Measurements from ENCODE around the gene PPIB.

DNA sequence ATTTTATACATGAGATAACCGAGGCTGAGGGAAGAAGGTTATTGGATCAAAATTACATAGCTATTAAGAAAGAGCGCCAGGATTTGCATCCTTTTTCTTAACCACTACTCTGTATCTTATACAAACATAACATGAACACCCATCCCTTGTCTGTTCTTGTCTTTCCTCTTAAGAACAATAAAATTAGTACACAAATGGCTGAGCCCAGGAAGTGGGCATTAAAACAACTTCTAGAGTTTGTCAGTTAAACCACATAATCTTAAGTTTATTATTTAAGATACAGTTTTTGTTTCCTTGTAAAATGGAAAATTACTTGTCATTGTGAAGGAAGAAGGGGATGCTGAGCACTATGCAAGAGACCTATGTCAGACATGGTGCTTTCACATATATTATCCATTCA lies 48.9 kb upstream of the PPIB start:
- TF ChIP-seq, protein P1, sequence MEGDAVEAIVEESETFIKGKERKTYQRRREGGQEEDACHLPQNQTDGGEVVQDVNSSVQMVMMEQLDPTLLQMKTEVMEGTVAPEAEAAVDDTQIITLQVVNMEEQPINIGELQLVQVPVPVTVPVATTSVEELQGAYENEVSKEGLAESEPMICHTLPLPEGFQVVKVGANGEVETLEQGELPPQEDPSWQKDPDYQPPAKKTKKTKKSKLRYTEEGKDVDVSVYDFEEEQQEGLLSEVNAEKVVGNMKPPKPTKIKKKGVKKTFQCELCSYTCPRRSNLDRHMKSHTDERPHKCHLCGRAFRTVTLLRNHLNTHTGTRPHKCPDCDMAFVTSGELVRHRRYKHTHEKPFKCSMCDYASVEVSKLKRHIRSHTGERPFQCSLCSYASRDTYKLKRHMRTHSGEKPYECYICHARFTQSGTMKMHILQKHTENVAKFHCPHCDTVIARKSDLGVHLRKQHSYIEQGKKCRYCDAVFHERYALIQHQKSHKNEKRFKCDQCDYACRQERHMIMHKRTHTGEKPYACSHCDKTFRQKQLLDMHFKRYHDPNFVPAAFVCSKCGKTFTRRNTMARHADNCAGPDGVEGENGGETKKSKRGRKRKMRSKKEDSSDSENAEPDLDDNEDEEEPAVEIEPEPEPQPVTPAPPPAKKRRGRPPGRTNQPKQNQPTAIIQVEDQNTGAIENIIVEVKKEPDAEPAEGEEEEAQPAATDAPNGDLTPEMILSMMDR (conservative IDR thresholded peaks at IDR 0.05; ENCODE audit: low read depth, low read length), result no peak
- no peak for TF ChIP-seq EZH2 (IDR thresholded peaks at IDR 0.05; ENCODE audit: borderline replicate concordance, low read depth, low read length, poor library complexity, severe bottlenecking)
